Esophagus muscularis mucosa (tissue), 4 donors: Measurements from ENCODE around the gene CTBP1.

Experiments
- CTCF ChIP-seq, 3 experiments: fragments of 200-600 bp in 2 of 3; fragments of 450-650 bp in 1 of 3; sonication (generic) in 2 of 3; IDR thresholded peaks; one replicate each; pipeline ENCODE4 v1.5.1; 2017 to 2019; ENCODE audit warnings: antibody characterized with exemption in 3 of 3, mild to moderate bottlenecking in 2 of 3, moderate library complexity in 1 of 3
- EP300 ChIP-seq: sonication (generic); formaldehyde crosslinking; IDR thresholded peaks from one replicate; pipeline ENCODE4 v1.6.1; 2017; ENCODE audit warnings: antibody characterized with exemption
- POLR2AphosphoS5 ChIP-seq, 2 donors: sonication (generic); formaldehyde crosslinking; IDR thresholded peaks; one replicate each; pipeline ENCODE4 v1.6.1; 2017; ENCODE audit warnings: antibody characterized with exemption in 2 of 2

- TF ChIP-seq CTCF (IDR thresholded peaks at IDR 0.05), result peak in 2 of 3 experiments; percentile 85 to 92
- TF ChIP-seq POLR2AphosphoS5 (IDR thresholded peaks at IDR 0.05), result peak; percentile 29 to 45
- no peak for TF ChIP-seq EP300
Observed at GRCh38 chr4:1167244-1167949, 81.5 kb downstream of the CTBP1 start.
